Activated T-helper 1 cell treated with anti-CD3 and anti-CD28 coated beads, Interleukin-2, amount 50 U/mL, for 16 hours (primary cell): Measurements from ENCODE around the gene PRIM2.
"Not testable (repeated sequence)": the region's sequence is repeated elsewhere in the genome, so short reads cannot be mapped to it uniquely, and the experiment has no call there.

ENCODE experiments used
- DNase-seq, 2 donors: peaks; one replicate each; pipeline ENCODE4 v3.0.0-alpha.2; 2020; ENCODE audit warnings: low read depth in 1 of 2, low spot score in 1 of 2

PRIM2 gene

DNA sequence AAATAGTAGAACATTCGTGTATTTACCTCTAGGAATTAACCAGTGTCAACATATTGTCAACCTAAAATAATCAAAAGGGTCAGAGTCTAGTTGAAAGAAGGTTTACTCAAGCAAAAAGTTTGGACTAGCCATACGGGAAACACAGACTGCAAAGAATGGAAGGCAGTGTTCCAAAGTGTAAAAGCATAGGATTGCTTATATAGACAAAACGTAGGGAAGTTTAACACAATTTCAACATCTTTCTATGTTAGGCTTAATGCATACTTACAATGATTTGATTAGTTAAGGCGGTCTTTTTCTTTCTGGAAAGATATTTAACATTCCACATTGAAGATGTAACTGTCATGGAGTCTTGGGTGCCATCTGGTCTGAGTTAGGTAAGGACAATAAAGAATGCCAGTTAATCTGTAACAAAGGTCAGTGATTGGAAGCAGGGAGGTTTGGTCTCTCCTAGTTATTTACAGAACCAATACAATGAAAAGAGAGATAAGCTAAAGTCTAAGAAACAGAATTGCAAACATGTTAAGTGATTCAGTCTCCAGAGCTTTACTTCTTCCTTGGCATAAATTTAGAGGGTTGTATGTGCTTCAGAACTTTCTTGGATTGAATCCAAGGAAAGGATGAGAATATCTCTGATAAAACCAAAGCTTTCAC is 183.1 kb downstream of the PRIM2 start:
- not testable (repeated sequence) for DNase-seq

DNA sequence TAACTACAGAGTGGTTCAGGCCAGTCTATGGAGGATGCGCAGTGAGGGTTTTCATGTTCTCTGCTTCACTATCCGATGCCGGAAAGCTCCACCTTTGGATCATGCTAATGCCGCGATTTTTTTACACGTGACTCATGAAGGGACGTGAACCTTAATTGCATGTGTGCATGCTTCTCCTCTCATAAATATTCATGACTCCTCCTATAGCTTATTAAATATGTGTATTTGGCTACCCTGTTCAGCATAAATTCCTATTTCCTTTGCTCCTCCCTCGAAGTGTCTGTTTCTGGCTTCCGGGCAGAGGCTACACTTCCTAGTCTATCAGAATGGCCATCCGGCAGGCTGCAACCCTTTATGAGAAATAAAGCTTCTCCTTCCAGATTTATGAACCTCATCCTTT is 185.0 kb downstream of the PRIM2 start:
- not testable (repeated sequence) for DNase-seq

DNA sequence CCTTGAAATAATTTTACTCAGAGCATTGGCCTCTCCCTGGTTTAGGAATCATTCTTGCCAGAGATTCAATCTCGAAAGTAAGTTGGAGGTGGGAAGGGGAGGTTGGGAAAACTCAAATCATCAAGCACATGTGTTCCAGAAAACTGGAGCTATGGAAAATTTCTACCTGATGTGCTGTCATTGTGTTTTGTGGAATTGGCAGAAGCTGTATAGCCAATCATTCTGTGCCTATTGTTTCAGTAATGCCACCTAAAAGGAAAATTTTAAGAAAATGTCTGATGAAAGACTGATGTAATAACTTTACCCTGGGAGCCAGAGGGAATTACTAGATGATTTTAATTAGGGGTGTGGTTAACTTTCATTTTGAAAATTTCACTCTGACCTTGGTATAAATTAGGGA is 187.8 kb downstream of the PRIM2 start:
- not testable (repeated sequence) for DNase-seq

DNA sequence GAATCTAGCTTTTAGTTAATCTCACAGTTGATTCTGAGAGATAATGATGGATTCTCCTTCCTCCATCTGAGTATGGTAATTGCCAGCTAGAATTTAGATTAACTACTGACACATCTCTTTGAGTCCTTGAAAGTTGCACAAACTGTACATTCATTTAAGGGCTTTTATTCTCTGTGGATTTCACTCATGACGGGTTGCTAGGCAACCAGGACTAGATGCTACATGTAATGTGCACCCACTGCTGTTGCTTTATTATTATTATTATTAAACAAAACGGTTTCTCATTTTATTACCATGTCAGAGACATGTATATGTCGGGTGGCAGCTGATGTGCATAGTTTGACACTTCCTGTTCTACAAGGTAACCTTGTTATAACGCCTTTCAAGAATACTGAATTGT is 193.0 kb downstream of the PRIM2 start:
- not testable (repeated sequence) for DNase-seq

DNA sequence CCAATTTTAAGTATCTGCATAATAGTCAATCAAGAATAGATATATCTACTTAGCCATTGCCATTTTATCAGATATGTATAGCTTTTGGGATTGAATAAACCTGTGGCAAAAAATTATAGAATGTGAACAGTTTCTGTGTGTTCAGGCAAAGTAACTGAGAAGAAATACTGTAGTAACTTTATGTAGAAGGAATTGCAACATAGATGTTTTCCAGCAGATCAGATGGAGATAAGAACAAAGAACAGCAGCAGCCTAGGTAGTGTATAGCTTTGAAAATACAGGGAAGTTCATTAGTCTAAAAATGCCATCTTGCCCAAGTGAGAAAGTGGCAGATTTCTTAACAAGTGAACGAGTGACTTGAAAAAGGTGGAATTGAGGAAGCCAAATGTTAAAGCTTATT is 197.7 kb downstream of the PRIM2 start:
- not testable (repeated sequence) for DNase-seq

DNA sequence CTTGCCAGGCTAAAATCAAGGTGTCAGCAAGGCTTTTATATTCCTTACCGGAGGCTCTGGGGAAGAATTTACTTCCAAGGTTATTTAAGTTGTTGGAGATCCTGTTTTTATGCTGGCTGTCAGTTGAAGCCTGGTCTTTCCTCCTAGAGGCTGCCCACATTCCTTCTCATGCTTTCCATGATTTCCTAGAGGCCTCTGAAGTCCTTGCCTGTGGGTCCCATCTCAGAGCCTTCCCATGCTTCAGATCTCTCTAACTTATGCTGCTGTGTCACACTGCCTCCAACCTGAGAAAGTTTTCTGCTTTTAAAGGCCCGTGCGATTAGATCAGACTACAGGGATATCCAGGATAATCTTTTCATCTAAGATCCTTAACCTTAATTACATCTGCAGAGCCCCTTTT is 198.4 kb downstream of the PRIM2 start:
- DNase-seq, result not testable (repeated sequence)

DNA sequence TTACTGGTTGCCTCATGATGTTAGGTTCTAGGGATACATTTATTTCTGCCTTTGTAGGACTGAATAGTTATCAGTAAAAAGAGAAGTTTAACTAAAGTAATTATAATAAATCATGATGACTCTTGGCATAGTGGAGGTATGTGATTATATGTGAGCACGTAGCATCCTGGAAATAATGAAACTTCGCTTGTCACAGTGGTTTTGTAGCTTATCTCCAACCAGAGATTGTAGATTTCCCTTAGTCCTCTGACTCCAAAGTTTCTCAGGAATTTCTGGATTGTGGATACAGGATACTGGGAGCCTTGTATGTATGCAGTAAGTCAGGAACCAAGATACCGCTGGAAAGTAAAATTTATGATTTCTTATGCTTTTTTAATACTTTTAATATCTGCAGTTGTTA is 199.3 kb downstream of the PRIM2 start:
- not testable (repeated sequence) for DNase-seq

DNA sequence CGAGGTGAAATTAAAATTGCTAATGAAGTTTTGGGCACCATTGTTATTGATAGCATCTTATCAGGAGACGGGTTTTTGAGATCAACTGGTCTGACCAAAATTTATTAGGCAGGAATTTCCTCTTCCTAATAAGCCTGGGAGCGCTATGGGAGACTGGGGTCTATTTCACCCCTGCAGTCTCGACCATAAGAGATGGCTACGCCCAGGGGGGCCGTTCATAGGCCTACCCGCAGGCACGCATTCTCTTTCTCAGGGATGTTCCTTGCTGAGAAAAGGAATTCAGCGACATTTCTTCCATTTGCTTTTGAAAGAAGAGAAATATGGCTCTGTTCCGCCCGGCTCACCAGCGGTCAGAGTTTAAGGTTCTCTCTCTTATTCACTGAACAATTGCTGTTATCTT is 201.8 kb downstream of the PRIM2 start:
- DNase-seq, result not testable (repeated sequence)

DNA sequence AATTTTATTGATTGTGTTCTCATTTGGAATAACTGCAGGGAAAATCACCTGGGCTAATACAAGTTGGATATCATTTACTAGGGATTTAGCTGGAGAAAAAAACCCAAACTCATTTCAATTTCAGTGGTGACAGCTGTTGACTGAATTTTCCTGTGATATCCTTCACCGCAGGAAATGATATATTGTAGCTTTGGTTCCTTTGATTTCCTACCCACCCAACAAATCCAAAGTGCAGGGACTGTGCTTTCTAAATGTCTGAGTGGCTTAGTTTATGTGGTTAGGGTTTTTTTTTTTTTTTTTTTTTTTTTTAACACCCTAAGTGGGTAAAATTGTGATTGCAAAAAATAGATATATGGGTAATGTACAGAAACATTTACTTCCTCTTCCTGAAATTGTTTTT is 203.7 kb downstream of the PRIM2 start:
- DNase-seq, result not testable (repeated sequence)

DNA sequence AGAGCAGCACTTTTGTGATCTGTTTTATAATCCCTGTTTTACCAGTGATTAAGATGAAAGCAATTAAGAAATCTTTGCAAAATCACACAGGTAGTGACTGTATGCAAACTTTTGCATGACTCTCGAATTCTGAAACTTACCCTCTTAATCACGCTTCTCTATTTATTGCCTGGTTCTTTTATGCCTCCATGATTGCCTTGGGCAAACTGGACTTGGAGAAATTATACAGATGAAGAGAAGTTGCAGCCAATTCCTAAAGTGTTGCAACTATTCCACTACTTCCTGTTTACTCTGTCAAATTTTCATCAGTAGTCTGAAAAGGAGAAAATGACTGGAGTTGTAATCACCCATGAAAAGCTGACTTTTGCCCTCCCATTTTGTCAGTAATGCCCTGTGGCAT is 205.8 kb downstream of the PRIM2 start:
- not testable (repeated sequence) for DNase-seq

DNA sequence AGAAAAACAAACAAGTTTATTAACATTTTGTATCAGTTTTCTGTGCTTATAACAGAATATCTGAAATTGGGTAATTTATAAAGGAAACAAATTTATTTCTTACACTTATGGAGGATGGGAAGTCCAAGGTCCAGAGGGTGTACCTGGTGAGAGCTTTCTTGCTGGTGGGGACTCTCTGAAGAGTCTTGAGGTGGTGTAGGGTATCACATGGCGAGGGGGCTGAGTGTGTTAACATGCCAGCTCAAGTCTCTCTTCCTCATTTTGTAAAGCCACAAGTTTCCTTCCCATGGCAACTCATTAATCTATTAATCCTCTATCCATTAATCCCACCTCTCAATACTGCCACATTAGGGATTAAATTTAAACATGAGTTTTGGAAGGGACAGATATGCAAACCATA is 212.3 kb downstream of the PRIM2 start:
- not testable (repeated sequence) for DNase-seq

DNA sequence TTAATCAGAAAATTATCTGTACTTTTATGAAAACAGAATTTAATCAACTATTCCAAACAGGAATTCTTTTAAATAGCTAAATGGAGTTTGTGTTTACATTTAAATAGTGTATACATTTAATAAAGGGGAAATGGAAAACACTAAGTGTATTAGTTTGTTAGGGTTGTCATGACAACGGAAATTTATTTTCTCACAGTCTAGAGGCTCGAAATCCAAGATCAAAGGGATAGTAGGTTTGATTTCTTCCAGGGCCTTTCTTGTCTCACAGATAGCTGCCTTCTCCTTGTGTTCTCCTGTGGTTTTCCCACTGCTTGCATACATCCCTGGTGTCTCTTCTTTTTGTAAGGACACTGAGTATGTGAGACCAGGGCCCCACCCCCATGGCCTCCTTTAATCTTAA is 215.2 kb downstream of the PRIM2 start:
- DNase-seq, result not testable (repeated sequence)

DNA sequence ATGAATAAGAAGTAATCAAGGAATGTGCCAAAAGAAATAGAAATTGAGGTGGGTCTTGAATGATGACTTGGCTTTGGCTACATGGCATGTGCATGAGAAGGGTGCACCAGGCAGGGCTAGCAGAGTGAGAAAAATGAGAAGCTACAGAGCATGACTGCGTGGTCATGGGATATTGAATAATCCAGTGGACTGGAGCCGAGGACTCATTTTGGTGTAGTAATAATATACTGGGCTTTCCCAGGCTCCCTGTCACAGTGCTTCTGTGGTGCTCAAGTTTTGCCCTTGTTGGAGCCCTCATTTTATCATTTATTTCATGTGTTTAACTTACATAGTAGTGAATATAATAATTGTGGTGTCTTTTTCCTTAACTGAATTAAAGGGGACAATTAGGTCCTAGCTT is 217.7 kb downstream of the PRIM2 start:
- not testable (repeated sequence) for DNase-seq

DNA sequence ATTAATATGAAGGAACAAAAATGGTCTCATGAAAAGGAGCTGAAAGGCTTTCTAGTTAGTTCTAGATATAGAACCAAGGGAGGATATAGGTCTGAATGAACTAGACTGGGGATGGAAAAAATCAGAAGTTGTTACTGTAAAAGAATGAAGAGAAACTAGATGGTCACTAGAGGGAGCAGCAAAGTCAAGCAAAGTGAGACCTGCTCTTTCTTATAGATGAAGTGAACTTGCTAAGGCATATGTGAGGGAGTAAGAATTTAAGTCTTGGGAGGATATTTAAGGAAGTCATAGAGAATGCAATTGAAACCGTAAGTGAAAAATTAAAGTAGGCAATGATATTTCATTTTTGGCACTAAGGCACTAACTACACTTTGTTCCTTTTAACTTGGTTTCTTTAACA is 218.6 kb downstream of the PRIM2 start:
- DNase-seq, result not testable (repeated sequence)

DNA sequence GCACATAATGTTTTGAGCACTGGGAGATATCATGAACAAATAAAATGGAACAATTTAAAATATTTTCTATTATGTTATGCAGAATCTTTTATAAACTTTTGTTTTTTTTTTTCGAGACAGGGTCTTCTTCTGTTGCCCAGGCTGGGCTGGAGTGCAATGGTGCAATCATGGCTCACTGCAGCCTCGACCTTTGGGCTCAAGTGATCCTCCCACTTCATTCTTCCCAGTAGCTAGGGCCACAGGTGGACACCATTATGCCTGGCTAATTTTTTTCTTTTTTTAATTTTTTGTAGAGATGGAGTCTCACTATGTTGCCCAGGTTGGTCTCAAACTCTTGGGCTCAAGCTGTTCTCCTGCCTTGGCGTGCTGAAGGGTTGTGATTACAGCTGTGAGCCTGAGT is 220.5 kb downstream of the PRIM2 start:
- DNase-seq, result not testable (repeated sequence)

DNA sequence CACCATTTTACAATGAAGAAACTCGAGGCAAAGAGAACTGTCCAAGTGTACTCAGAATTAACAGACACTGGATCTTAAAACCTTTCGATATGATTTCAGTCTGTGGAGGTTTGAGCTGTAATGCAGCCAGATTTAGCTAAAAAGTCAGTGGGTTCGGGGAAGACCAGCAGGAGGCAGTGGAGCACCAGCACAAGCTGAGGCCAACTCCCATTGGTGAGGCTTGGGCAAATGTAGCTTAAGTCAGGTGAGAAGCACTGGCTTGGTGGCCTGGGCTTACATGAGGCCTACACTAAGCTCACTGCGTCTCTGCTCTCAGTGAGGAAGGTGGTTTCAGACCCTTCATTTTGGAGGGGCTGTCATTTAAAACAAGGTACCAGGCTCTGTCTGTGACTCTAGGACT is 234.5 kb downstream of the PRIM2 start:
- not testable (repeated sequence) for DNase-seq

DNA sequence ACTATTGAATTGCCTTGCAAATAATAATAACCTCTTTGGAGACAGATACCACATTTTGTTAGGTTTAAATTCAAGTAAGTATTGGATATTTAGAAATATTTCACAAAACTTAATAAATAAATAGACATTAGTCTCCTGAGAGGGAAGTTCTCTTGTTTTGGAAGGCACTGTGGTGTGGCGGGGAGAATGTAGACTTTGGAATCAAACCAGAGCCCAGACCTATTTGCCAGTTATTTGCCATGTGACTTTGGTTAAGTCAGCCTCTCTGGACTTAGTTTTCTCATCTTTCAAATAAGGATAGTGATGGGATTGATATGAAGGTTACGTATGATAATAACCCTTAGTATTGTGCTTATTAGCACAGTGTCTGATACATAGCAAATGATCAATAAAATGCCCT is 240.4 kb downstream of the PRIM2 start:
- DNase-seq, result not testable (repeated sequence)

DNA sequence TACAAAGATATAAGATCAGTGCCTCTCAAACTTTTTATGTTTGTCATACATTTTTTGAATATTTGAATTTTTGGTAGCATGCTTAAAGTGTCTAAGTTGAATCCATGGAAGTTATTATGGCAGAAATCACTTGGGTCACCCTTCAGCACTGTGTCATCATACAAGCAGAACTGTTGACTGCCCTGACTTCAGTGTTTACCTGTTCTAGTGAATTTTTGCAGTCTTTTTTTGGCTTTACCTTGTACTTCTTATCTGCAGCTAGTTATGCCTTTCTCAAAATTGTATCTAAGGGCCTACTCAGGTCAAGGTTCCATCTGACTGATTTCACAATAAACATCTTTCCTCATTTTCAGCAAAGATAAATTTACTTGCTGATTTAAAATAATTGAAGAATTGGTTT is 241.7 kb downstream of the PRIM2 start:
- not testable (repeated sequence) for DNase-seq

DNA sequence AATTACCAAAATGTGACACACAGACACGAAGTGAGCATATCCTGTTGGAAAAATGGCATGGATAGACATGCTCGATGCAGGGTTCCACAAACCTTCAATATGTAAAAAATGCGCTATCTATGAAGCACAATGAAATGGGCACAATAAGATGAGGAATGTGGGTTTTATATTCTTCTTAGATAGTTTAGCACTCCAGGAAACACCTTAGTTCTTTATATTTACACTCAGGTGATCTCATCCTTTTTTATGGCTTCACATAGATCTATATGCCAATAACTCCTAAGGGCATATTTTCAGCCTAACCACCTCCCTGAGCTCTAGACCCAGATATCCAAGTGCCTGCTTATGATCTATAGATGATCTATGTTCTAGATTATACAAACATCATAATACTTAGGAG is 244.8 kb downstream of the PRIM2 start:
- not testable (repeated sequence) for DNase-seq

DNA sequence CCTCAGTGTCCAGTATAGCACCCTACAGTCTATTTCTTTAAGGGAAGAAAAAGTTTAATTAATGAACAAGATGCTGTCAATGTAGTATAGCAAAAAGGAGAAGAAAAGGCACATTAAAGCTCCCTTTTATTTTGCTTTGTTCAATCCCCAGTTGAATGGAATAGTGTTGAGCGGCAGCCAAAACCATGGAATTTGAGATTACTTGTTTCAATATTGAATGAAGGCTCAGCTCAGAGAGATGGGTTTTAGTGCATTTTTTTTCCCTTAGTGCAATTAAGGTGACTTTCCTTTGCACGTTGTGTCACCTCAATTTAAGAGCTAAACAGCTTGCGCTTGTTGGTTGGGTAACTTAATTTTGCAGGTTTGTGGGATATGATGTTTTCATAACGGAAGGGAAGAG is 254.7 kb downstream of the PRIM2 start:
- DNase-seq, result not testable (repeated sequence)

DNA sequence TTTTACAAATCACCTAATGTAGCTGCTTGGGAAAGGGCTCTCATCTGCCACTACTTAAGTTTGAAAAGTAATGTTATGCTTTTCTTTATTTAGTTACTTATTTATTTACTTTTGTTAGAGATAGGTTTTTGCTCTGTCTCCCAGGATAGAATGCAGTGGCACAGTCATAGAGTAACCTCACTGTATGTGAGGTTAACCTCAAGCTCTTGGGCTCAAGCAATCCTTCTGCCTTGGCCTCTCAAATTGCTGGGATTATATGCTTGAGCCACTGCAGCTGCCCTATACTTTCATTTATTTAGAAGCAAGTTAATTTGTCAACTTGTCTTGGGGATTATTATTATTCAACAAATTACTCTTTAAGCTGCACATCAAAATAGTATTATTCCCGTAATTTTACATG is 255.4 kb downstream of the PRIM2 start:
- not testable (repeated sequence) for DNase-seq

DNA sequence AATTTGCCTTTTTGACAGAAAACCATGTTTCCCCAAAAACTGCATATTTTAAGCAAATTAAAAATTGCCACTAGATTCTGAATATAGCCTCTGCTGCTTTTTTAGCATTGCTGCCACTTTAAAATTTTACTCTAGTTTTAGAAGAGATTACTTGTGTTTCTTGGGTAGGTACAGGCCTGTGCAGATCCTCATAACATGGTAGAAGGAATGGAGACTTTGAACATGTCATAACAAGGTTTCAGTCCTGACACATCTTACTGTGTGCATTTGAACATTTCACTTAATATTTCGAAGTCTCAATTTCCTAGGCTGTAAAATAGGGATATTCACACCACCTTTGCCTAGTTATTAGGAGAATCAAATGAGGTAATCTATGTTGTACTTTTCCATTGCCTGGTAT is 259.6 kb downstream of the PRIM2 start:
- DNase-seq, result not testable (repeated sequence)

DNA sequence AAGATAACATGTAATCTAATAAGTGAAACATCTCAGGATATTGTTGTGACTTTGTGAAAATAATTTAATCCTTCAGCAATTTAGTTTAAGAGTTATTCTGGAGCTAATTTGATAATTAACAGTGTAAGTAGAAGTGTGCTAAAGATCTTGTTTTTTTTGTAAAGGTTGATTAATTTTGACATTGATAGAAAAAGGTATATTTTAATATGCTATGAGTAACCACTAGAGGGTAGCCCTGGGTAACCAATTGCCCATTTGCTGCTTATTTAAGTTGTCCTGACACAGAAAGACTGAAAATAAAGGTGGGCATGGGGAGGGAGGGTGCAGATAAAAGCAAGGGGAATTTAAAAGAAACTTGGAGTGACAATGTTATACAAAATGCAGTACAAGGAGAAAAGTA is 262.1 kb downstream of the PRIM2 start:
- not testable (repeated sequence) for DNase-seq
